Esophagus muscularis mucosa (tissue), 4 donors: ENCODE measurements around the gene SDHAF4. TPM values are rescaled to one million over a fixed set of nuclear protein-coding genes. Genes with fewer than 3 reads are reported as not detected.

Experiments used
- DNase-seq: peaks from one replicate; pipeline ENCODE4 v3.0.0-alpha.2; 2017; ENCODE audit errors: extremely low spot score
- H3K27ac ChIP-seq, 4 donors: fragments of 200-600 bp; sonication (generic); replicated peaks in 1 of 4; 1 replicate in 3 of 4; 2 replicates in 1 of 4; pipeline ENCODE4 v1.5.1; 2016 to 2019; ENCODE audit warnings: mild to moderate bottlenecking in 1 of 4
- H3K27me3 ChIP-seq, 4 donors: fragments of 200-600 bp; sonication (generic); one replicate each; pipeline versions ENCODE4 v1.5.1 to v1.6.0; 2016 to 2019
- H3K36me3 ChIP-seq, 4 donors: fragments of 200-600 bp; sonication (generic); one replicate each; pipeline ENCODE4 v1.5.1; 2016 to 2019
- H3K4me1 ChIP-seq, 4 donors: fragments of 200-600 bp; sonication (generic); one replicate each; pipeline ENCODE4 v1.5.1; 2016 to 2019
- H3K4me3 ChIP-seq, 4 donors: fragments of 200-600 bp; sonication (generic); 1 replicate in 2 of 4; 2 replicates in 2 of 4; pipeline ENCODE4 v1.5.1; 2016 to 2019; ENCODE audit warnings: mild to moderate bottlenecking in 4 of 4, moderate library complexity in 1 of 4
- H3K9me3 ChIP-seq, 4 donors: fragments of 200-600 bp; sonication (generic); 1 replicate in 3 of 4; 2 replicates in 1 of 4; pipeline ENCODE4 v1.5.1; 2016 to 2019
- EP300 ChIP-seq: sonication (generic); formaldehyde crosslinking; IDR thresholded peaks from one replicate; pipeline ENCODE4 v1.6.1; 2017; ENCODE audit warnings: antibody characterized with exemption
- POLR2A ChIP-seq: fragments of 450-650 bp; IDR thresholded peaks from one replicate; pipeline ENCODE4 v1.6.1; 2017; ENCODE audit warnings: antibody characterized with exemption, moderate library complexity, mild to moderate bottlenecking, low read depth
- POLR2AphosphoS5 ChIP-seq, 2 donors: sonication (generic); formaldehyde crosslinking; IDR thresholded peaks; one replicate each; pipeline ENCODE4 v1.6.1; 2017; ENCODE audit warnings: antibody characterized with exemption in 2 of 2
- WGBS: methylation state at CpG from one replicate; pipeline ENCODE4 v1.1.5; 2018; 5-methylcytosine and 5-hydroxymethylcytosine counted together
- intact Hi-C: fragments of 100-400 bp; cut with DNase I; formaldehyde crosslinking; loops from one replicate; pipeline ENCODE4 v1.15.1; 2023
- total RNA-seq, 4 donors: library from RNA; depleted of rRNA; stranded (reverse); fragments of >200 nt; gene quantifications; one replicate each; pipeline versions ENCODE4 v1.1.0 to v1.2.1, GENCODE V29; 2016
- TF ChIP-seq, protein P1 (sequence below), 3 experiments: fragments of 200-600 bp in 2 of 3; fragments of 450-650 bp in 1 of 3; sonication (generic) in 2 of 3; IDR thresholded peaks; one replicate each; pipeline ENCODE4 v1.5.1; 2017 to 2019; ENCODE audit warnings: antibody characterized with exemption in 3 of 3, mild to moderate bottlenecking in 2 of 3, moderate library complexity in 1 of 3

SDHAF4 gene
- total RNA-seq, 4 donors from 2014 or later = 5.2 to 11.2 (median 8.7) TPM

DNA sequence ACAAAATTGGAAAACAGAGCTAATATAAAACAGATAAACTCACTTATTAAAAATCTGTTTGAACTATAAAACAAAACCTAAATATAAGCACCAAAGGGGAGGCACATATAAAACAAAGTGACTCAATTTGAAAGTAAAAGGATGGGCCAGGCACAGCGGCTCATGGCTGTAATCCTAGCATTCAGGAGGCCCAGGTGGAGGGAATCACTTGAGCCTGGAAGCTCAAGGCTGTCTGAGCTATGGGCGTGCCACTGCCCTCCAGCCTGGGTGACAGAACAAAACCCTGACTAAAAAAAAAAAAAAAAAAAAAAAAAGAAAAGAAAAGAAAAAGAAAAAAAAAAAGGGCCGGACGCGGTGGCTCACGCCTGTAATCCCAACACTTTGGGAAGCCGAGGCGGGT, 69.9 kb downstream of the SDHAF4 start:
- no peak for TF ChIP-seq POLR2A
- 96% methylated on average over 8 of the region's 8 CpGs for WGBS
- intact Hi-C loops = no loop called here
- Histone ChIP-seq H3K27ac (no peak overlapping the region), H3K4me3 (no peak overlapping the region), H3K4me1 (no peaks in the 10 kb centered on the region), H3K27me3 (no peaks in the 10 kb centered on the region), H3K36me3 (no peaks in the 10 kb centered on the region), H3K9me3 (no peaks in the 10 kb centered on the region)
- DNase-seq = no peak

DNA sequence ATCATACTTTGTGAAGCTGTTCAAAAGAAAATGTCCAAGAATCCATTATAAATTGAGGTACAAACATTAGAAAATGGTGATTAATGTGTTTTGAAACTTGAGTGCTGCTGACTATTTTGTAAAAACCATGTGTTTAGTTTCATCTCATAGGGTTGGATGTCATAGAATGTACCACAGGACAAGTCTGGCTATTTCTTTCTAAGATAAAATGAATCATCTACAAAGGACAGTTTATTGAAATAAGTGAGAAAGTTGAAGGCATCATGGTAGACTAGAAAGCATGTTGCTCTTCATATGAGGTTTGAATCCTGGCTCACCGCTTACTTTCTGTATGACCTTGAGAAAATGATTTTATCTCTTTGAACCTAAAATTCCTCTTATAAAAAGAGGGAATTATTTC, 71.7 kb downstream of the SDHAF4 start:
- no peaks in the 10 kb centered on the region for H3K4me1 ChIP-seq
- 100% methylated on average over 1 of the region's 1 CpG for WGBS

More for the DNA sequence above, 71.7 kb downstream of the SDHAF4 start:
- TF ChIP-seq, protein P1, sequence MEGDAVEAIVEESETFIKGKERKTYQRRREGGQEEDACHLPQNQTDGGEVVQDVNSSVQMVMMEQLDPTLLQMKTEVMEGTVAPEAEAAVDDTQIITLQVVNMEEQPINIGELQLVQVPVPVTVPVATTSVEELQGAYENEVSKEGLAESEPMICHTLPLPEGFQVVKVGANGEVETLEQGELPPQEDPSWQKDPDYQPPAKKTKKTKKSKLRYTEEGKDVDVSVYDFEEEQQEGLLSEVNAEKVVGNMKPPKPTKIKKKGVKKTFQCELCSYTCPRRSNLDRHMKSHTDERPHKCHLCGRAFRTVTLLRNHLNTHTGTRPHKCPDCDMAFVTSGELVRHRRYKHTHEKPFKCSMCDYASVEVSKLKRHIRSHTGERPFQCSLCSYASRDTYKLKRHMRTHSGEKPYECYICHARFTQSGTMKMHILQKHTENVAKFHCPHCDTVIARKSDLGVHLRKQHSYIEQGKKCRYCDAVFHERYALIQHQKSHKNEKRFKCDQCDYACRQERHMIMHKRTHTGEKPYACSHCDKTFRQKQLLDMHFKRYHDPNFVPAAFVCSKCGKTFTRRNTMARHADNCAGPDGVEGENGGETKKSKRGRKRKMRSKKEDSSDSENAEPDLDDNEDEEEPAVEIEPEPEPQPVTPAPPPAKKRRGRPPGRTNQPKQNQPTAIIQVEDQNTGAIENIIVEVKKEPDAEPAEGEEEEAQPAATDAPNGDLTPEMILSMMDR (IDR thresholded peaks at IDR 0.05) = no peak
- TF ChIP-seq POLR2AphosphoS5 (IDR thresholded peaks at IDR 0.05) (no peak), POLR2A (no peak), EP300 (no peak)
- Histone ChIP-seq H3K36me3 (no peaks in the 10 kb centered on the region), H3K9me3 (no peaks in the 10 kb centered on the region), H3K27me3 (peaks cover 0 to 5% (median 0%) of the 10 kb centered on the region in 4 donors), H3K27ac (no peak overlapping the region), H3K4me3 (no peak overlapping the region)
- intact Hi-C loops = no loop called here
- DNase-seq = no peak

Other genes with a start within 250 kb of the SDHAF4 start
- 10 to 100 TPM; 14.8 to 21.3 (median 19.8) TPM for gene FAM135A, start 153.4 kb upstream of the SDHAF4 start, total RNA-seq
- gene SMAP1, start 101.0 kb downstream of the SDHAF4 start, total RNA-seq = 10 to 100 TPM; 23.7 to 33.1 (median 29.5) TPM